GM12801 (cell line): ENCODE measurements around the gene MYBPC1.

Source experiments
- TF ChIP-seq, protein P1 (sequence below): IDR thresholded peaks from one replicate; pipeline ENCODE4 v1.5.1; 2011; ENCODE audit warnings: control low read depth; ENCODE audit not compliant: insufficient read length; ENCODE audit errors: extremely low read depth

MYBPC1 gene

DNA sequence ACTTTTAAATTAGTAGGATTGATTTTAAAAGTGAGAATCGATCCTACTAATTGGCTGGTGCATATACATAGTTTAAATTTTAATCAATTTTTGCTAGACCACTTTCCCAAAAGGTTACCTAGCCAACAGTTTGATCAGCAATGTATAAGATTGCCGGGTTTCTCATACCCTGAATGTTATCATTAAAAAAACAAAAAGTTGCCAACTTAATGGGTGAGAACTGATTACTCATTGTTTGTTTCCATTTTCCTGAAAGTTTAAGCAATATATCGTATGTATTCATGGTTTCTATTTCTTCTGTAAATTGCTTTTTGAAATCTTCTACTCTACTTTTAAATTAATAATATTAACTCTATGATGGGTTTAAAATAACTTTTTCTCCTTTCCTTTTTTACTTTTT is 4.4 kb upstream of the MYBPC1 start:
- TF ChIP-seq, protein P1, sequence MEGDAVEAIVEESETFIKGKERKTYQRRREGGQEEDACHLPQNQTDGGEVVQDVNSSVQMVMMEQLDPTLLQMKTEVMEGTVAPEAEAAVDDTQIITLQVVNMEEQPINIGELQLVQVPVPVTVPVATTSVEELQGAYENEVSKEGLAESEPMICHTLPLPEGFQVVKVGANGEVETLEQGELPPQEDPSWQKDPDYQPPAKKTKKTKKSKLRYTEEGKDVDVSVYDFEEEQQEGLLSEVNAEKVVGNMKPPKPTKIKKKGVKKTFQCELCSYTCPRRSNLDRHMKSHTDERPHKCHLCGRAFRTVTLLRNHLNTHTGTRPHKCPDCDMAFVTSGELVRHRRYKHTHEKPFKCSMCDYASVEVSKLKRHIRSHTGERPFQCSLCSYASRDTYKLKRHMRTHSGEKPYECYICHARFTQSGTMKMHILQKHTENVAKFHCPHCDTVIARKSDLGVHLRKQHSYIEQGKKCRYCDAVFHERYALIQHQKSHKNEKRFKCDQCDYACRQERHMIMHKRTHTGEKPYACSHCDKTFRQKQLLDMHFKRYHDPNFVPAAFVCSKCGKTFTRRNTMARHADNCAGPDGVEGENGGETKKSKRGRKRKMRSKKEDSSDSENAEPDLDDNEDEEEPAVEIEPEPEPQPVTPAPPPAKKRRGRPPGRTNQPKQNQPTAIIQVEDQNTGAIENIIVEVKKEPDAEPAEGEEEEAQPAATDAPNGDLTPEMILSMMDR: no peak

DNA sequence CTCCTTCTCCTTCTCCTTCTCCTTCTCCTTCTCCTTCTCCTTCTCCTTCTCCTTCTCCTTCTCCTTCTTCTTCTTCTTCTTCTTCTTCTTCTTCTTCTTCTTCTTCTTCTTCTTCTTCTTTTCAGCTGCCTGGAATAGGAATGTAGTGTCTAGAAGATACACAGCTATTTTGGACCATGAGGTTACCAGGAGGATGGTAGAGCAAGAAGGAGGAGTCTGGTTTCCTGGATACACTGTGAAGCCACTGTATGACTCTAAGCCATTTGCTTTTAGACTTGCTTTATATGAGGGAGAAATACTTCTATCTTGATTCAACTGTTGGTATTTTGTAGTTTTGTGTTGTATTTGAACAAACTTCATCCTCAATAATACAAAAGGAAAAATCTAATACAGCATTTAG is 3.0 kb upstream of the MYBPC1 start:
- TF ChIP-seq, protein P1: no peak

DNA sequence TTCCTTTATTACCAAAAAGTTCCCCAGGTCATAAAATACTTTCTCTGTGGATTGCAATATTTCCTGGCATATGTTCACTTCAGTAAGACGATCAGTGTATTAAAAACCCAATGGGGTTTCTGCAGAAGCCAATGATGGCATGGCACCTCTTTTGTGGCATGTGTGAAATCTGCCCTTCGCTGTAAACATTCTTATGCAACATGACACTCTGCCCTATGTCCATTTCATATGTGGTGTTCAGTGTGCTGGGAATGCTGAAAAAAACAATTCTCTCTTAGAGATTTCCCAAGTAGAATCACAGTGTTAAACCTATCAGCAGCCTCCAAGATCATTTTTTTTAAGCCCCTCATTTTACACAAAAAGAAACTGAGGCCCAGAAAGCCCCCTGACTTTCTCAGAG is 2.3 kb upstream of the MYBPC1 start:
- TF ChIP-seq, protein P1: no peak

DNA sequence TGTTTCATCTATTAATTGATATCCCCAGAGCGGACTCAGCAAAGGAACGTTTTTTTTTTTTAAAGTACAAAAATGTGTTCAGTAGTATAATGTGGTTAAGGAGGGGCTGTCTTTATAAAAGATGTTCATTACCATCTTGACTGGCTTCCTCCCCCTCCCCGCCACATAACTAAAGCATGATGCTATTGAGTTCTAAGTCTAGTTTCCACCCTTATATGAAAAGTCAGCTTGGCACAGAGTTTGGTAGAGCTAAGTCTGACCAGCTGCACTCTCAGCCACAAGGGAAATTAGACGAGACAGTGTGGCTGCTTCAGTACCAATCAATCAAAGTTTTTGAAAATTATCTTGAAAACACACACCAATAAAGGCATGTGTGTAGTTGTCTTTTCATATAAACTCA is 1.9 kb upstream of the MYBPC1 start:
- TF ChIP-seq, protein P1: no peak

DNA sequence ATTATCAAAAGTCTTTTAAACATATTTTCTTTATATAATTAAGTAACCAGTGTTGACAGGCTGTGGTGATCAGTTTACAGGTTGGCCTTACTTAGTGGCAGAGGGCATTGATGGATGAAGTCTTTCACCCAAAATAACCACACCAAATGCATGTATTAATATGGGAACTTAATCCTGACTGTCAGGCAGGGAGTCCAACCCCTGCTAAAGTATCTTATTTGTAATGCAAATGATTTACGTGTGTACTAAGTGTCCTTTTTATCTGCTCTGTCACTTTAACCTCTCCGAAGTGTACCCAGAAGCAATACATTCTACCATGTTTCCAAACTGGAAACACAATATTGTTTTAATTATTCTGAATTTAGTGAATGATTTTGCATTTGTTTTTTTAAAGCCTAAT is 1.4 kb downstream of the MYBPC1 start:
- TF ChIP-seq, protein P1: no peak

DNA sequence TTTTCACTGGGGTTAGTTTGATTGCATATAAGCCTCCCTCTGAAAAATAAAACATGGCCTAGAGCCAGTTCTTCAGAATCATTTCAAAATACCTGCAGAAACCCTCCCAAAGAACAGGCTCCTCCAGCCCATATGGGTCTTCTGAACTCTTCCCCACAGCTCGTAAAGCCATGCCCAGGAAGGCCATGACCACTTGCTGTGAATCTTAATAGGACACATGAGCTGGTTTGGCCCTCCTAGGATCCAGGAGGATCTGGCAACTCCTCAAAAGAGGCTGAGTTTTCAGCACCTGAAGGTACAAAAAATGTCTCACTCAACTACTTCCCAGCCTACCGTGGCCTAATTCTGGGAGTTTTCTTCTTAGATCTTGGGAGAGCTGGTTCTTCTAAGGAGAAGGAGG is 2.4 kb downstream of the MYBPC1 start:
- TF ChIP-seq, protein P1: no peak

DNA sequence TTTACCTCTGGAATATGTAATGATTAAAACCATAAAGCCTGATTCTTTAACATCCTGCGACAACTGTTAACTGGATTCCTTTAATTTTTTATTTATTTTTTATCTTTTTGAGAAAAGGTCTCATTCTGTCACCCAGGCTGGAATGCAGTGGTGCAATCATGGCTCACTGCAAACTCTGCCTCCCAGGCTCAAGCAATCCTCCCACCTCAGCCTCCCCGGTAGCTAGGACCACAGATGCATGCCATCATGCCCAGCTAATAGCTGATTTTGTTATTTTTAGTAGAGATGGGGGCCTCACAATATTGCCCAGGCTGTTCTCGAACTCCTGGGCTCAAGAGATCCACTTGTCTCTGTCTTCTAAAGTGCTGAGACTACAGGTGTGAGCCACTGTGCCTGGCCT is 3.7 kb downstream of the MYBPC1 start:
- TF ChIP-seq, protein P1: no peak

DNA sequence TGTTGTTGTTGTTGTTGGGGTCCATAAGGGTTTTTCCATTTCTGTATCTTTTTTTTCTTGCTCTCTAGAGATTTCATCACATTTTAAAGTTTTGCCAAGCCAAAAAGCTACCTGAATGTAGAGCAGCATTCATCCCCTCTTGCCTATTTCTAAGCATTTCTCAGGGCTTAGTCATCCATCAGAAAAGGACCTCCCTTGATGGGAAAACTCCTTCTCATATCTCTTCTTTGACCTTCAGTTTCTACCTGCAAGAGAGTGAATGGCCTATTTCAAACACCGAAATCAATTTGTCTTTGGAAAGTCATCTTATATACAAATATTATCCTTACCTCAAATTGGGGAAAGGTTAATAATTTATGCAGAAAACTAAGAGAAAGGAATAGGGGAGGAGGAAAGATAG is 4.5 kb downstream of the MYBPC1 start:
- TF ChIP-seq, protein P1: no peak
